Kidney epithelial cell (primary cell): ENCODE results near the gene CMSS1. TPM values are rescaled to one million over a fixed set of nuclear protein-coding genes. Genes with fewer than 3 reads are reported as not detected.

Experiments
- DNase-seq: peaks from one replicate; pipeline ENCODE4 v3.0.0-alpha.2; 2010; ENCODE audit warnings: low read depth
- H3K27me3 ChIP-seq: 2 replicates; pipeline ENCODE4 v1.6.0; 2011; ENCODE audit warnings: low read length; ENCODE audit not compliant: control insufficient read depth, insufficient read depth
- H3K36me3 ChIP-seq: 2 replicates; pipeline ENCODE4 v1.5.1; 2011; ENCODE audit warnings: low read length; ENCODE audit not compliant: control insufficient read depth, insufficient read depth
- H3K4me3 ChIP-seq: 2 replicates; pipeline ENCODE4 v1.5.1; 2011; ENCODE audit warnings: low read depth, mild to moderate bottlenecking, control low read depth, low read length
- total RNA-seq: library from RNA; depleted of rRNA; stranded (reverse); fragments of >200 nt; gene quantifications from 2 replicates; pipeline ENCODE4 v1.2.3, GENCODE V29; 2015
- TF ChIP-seq, protein P1 (sequence below): IDR thresholded peaks from 2 replicates; pipeline ENCODE4 v1.5.1; 2011; ENCODE audit warnings: mild to moderate bottlenecking, moderate library complexity, low read length, control low read depth, inconsistent platforms; ENCODE audit not compliant: insufficient read depth, poor library complexity, severe bottlenecking

Gene CMSS1
- total RNA-seq, 1 donor from 2014 or later, result 36.9 TPM

DNA sequence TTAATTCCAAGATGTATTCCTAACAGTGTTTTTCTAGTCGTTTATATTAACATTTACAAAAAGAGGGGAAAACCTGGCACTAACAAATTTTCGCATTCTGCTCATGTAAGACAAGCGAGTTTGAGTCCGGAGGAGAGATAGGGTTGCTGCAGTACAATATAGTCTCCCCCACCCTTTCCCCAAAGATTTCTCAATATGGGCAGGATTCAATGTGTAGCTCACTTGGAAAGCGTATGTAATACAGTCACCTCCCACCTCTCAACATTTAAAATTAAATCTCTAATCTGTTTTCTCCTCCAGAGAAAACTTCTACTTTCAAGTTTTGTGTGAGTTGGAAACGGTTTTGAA, 57.9 kb downstream of the CMSS1 start:
- H3K36me3 ChIP-seq, result no peaks in the 10 kb centered on the region
- peak overlapping the region; percentile 93 for H3K4me3 ChIP-seq
- no peaks in the 10 kb centered on the region for H3K27me3 ChIP-seq
- DNase-seq, result no peak
- TF ChIP-seq, protein P1, sequence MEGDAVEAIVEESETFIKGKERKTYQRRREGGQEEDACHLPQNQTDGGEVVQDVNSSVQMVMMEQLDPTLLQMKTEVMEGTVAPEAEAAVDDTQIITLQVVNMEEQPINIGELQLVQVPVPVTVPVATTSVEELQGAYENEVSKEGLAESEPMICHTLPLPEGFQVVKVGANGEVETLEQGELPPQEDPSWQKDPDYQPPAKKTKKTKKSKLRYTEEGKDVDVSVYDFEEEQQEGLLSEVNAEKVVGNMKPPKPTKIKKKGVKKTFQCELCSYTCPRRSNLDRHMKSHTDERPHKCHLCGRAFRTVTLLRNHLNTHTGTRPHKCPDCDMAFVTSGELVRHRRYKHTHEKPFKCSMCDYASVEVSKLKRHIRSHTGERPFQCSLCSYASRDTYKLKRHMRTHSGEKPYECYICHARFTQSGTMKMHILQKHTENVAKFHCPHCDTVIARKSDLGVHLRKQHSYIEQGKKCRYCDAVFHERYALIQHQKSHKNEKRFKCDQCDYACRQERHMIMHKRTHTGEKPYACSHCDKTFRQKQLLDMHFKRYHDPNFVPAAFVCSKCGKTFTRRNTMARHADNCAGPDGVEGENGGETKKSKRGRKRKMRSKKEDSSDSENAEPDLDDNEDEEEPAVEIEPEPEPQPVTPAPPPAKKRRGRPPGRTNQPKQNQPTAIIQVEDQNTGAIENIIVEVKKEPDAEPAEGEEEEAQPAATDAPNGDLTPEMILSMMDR, result no peak

DNA sequence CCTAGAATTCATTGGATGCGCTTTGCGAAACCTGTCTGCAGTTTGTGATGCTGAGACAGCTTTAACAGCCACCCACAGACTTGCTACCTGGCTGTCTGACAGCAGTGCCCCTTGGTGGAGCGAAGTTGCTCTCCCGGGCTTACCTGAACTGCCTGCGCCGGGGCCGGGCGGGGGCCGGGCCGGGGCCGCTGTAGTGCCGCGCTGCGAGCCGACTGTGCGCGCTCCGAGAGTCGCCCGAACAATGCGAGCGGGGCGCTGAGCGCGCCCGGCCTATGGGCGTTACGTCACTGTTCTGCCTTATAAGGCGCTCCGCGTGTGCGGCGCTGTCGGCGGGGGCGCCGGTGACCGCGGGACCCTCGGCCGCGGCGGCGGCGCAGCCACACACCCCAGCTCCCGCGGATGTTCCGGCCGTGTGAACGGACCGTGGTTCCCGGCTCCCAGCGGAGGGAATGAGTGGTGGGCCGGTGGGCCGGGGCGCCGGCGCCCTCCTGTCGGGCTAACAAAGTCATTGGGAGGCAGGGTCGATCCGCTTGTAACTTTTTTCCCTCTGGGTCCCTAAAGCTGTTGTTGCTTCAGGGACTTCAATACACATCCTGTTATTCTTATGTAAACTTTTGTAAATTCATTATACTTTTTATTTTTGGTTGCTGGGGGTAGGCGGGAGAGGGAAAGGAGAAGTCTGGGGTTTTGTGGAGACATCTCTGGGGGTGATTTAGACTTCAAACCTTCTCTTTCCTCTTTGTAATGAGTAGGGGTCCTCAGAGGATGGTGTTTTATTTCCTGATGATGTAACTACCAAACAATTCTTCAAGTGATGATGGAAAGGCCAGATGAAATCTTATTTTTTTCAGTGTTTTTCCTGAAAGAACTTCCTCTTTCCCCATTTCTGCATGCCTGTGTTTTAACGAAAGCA, 58.5 kb downstream of the CMSS1 start:
- DNase-seq, result no peak
- no peaks in the 10 kb centered on the region for H3K27me3 ChIP-seq
- TF ChIP-seq, protein P1, result no peak
- no peaks in the 10 kb centered on the region for H3K36me3 ChIP-seq
- H3K4me3 ChIP-seq, result peak overlapping the region; percentile 93

DNA sequence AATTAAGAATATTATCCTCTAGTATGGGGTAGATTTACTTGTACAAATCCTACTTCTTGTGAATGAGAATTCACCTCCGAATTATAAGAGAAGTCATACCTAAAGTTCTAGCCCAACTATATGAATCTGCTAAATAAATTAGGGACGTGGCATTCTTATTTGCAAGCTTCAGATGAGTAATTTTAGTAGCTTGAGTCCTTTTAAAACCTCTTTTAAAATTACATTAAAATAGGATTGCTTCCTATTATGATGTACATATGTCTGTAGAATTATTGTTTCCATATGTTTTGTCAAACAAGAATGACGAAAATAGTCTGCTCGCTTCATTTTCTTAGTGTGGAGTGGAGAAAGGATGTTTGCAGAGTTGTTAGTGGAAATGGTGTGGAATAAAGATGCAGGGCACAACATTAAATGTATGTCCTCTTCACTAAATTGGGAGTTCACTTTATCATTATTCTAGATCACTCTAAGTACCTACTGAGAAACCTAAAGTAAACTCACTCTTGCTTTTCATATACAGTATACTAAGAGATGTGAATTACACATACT, 59.4 kb downstream of the CMSS1 start:
- no peaks in the 10 kb centered on the region for H3K36me3 ChIP-seq
- no peaks in the 10 kb centered on the region for H3K27me3 ChIP-seq
- H3K4me3 ChIP-seq, result no peak overlapping the region
- no peak for DNase-seq
- TF ChIP-seq, protein P1, result no peak

GRCh38 chr3:99878005-99878404, 60.3 kb downstream of the CMSS1 start:
- DNase-seq, result peak; percentile 78
- TF ChIP-seq, protein P1, result no peak
- no peaks in the 10 kb centered on the region for H3K36me3 ChIP-seq
- H3K4me3 ChIP-seq, result no peak overlapping the region
- no peaks in the 10 kb centered on the region for H3K27me3 ChIP-seq

DNA sequence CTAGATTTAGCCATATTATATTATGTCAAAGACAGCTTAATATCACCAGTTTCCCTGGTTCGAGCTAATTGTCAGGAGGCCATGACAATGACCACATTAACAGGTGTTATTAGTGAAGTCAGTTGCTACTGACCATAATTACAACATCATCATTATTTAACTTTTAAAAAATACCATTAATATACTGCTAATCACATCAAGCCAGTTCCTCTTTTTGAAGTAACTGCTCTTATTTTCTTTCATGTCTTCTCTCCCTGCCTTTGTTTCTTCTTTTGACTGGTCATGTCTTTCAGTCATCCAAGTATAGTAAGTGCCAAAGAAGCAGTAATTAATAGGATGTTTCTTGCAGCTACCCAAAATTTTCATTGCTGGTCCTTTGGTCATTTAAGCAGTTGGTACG, 61.6 kb downstream of the CMSS1 start:
- TF ChIP-seq, protein P1, result no peak
- DNase-seq, result no peak
- Histone ChIP-seq H3K27me3 (no peaks in the 10 kb centered on the region), H3K4me3 (no peak overlapping the region), H3K36me3 (no peaks in the 10 kb centered on the region)
